HCT116 (cell line): ENCODE results near the gene RANBP17. TPM values are rescaled to one million over a fixed set of nuclear protein-coding genes. Genes with fewer than 3 reads are reported as not detected.

Source experiments
- ATAC-seq: fragments of 200-7000 bp; cut with Tn5 transposase; 2 replicates; pipeline ENCODE4 v1.9.1; 2020; ENCODE audit warnings: mild to moderate bottlenecking, moderate library complexity
- BruUV-seq: library from RNA; stranded (reverse); fragments of 400-500 nt; replicated peaks from 2 replicates; lab custom pipeline; 2021; lab: Mats Ljungman, UMichigan
- CTCF ChIA-PET: fragments of 300-600 bp; sonication (Branson Sonifier 250); formaldehyde crosslinking; loops from one replicate; lab custom pipeline; 2021; ENCODE audit warnings: antibody characterized with exemption; lab: Charles Lee
- POLR2A ChIA-PET: fragments of 300-600, 350-600 bp; sonication (Branson Sonifier 250); formaldehyde crosslinking; loops from one replicate; lab custom pipeline; 2021; ENCODE audit warnings: antibody characterized with exemption; lab: Charles Lee
- RAD21 ChIA-PET, 2 experiments: fragments of 300-600 bp; sonication (Branson Sonifier 250); formaldehyde crosslinking; loops; one replicate each; lab custom pipeline; 2023; ENCODE audit warnings: low total read pairs in 2 of 2; ENCODE audit not compliant: uncharacterized antibody in 2 of 2, unreplicated experiment in 2 of 2, low non-redundant PET in 1 of 2; lab: Charles Lee
- DNase-seq: peaks from one replicate; pipeline ENCODE4 v3.0.0-alpha.2; 2010; ENCODE audit warnings: low read depth, low spot score
- H2AFZ ChIP-seq: fragments of 200-600 bp; shearing (Covaris generic), sonication (generic); 2 replicates; pipeline ENCODE4 v1.6.1; 2017; ENCODE audit warnings: low read depth, mixed run types, mixed read lengths, antibody characterized with exemption, low read length; ENCODE audit not compliant: poor library complexity, severe bottlenecking
- H3K27ac ChIP-seq: 2 replicates; pipeline ENCODE4 v1.5.1; 2012; ENCODE audit warnings: low read depth, low read length
- H3K27me3 ChIP-seq: fragments of 200-600 bp; sonication (generic); 2 replicates; pipeline ENCODE4 v1.6.1; 2016; ENCODE audit warnings: mixed run types, low read length, mixed read lengths; ENCODE audit not compliant: insufficient read depth
- H3K36me3 ChIP-seq, 2 experiments: fragments of 200-500 bp in 1 of 2; fragments of 200-600 bp in 1 of 2; sonication (Bioruptor generic) in 1 of 2; sonication (generic) in 1 of 2; 2 replicates each; pipeline versions ENCODE4 v1.5.1 to v1.6.1; 2014 to 2016; ENCODE audit warnings: low read length in 2 of 2, inconsistent platforms in 1 of 2, mixed read lengths in 1 of 2, mixed run types in 1 of 2; ENCODE audit not compliant: insufficient read depth in 2 of 2, control insufficient read depth in 1 of 2
- H3K4me1 ChIP-seq, 2 experiments: fragments of 200-600 bp in 1 of 2; sonication (generic) in 1 of 2; 2 replicates each; pipeline versions ENCODE4 v1.5.1 to v1.6.1; 2012 to 2017; ENCODE audit warnings: low read length in 2 of 2, inconsistent platforms in 1 of 2, mild to moderate bottlenecking in 1 of 2, mixed read lengths in 1 of 2, mixed run types in 1 of 2, moderate library complexity in 1 of 2; ENCODE audit not compliant: insufficient read depth in 2 of 2, control insufficient read depth in 1 of 2
- H3K4me2 ChIP-seq: fragments of 200-600 bp; sonication (generic); 2 replicates; pipeline ENCODE4 v1.6.1; 2017; ENCODE audit warnings: mixed run types, low read length, mixed read lengths
- H3K4me3 ChIP-seq, 2 experiments: fragments of 200-600 bp in 1 of 2; sonication (generic) in 1 of 2; replicated peaks in 1 of 2; 2 replicates each; pipeline ENCODE4 v1.5.1; 2011 to 2016; ENCODE audit warnings: low read length in 2 of 2, control low read depth in 1 of 2, low read depth in 1 of 2, mild to moderate bottlenecking in 1 of 2, mixed read lengths in 1 of 2, mixed run types in 1 of 2
- H3K79me2 ChIP-seq: fragments of 200-600 bp; sonication (generic); 2 replicates; pipeline ENCODE4 v1.6.1; 2017; ENCODE audit warnings: mild to moderate bottlenecking, mixed run types, low read length, moderate library complexity, mixed read lengths; ENCODE audit not compliant: insufficient read depth
- H3K9ac ChIP-seq: fragments of 200-600 bp; sonication (generic); 2 replicates; pipeline ENCODE4 v1.6.1; 2016; ENCODE audit warnings: low read length, mixed read lengths
- H3K9me2 ChIP-seq: fragments of 200-600 bp; sonication (generic), shearing (Covaris generic); 2 replicates; pipeline ENCODE4 v1.6.1; 2017; ENCODE audit warnings: mixed run types, mild to moderate bottlenecking, moderate library complexity; ENCODE audit not compliant: insufficient read depth
- H3K9me3 ChIP-seq, 2 experiments: fragments of 200-500 bp in 1 of 2; fragments of 200-600 bp in 1 of 2; sonication (Bioruptor generic) in 1 of 2; sonication (generic) in 1 of 2; 2 replicates each; pipeline ENCODE4 v1.6.1; 2014 to 2017; ENCODE audit warnings: low read length in 2 of 2, mixed read lengths in 2 of 2, inconsistent platforms in 1 of 2, low read depth in 1 of 2, mild to moderate bottlenecking in 1 of 2, mixed run types in 1 of 2, moderate library complexity in 1 of 2; ENCODE audit not compliant: control insufficient read depth in 1 of 2, insufficient read depth in 1 of 2
- H4K20me1 ChIP-seq: fragments of 200-600 bp; sonication (generic), shearing (Covaris generic); 2 replicates; pipeline ENCODE4 v1.6.1; 2017; ENCODE audit warnings: mixed run types, mild to moderate bottlenecking, moderate library complexity; ENCODE audit not compliant: insufficient read depth
- CEBPB ChIP-seq: IDR thresholded peaks from 2 replicates; pipeline ENCODE4 v1.6.1; 2012; ENCODE audit warnings: low read depth
- EGR1 ChIP-seq: IDR thresholded peaks from 2 replicates; pipeline ENCODE4 v1.6.1; 2012; ENCODE audit warnings: low read depth
- ELF1 ChIP-seq: IDR thresholded peaks from 2 replicates; pipeline ENCODE4 v1.6.1; 2012; ENCODE audit warnings: low read depth, borderline replicate concordance
- EZH2 ChIP-seq: fragments of 200-600 bp; sonication (generic); IDR thresholded peaks from 2 replicates; pipeline ENCODE4 v1.6.1; 2017; ENCODE audit warnings: antibody characterized with exemption, mixed run types
- EZH2phosphoT487 ChIP-seq: fragments of 200-600 bp; IDR thresholded peaks from 2 replicates; pipeline ENCODE4 v1.6.1; 2018; ENCODE audit warnings: antibody characterized with exemption, borderline replicate concordance
- JUND ChIP-seq: IDR thresholded peaks from 2 replicates; pipeline ENCODE4 v1.6.1; 2012
- POLR2A ChIP-seq: IDR thresholded peaks from 2 replicates; pipeline ENCODE4 v1.7.0; 2011; ENCODE audit warnings: borderline replicate concordance; ENCODE audit not compliant: insufficient read depth, insufficient read length; ENCODE audit errors: extremely low read depth
- RAD21 ChIP-seq: IDR thresholded peaks from 2 replicates; pipeline ENCODE4 v1.6.1; 2012; ENCODE audit warnings: low read depth, mild to moderate bottlenecking
- SP1 ChIP-seq: IDR thresholded peaks from 2 replicates; pipeline ENCODE4 v1.6.1; 2012; ENCODE audit warnings: low read depth
- SRF ChIP-seq: IDR thresholded peaks from 2 replicates; pipeline ENCODE4 v1.6.1; 2012; ENCODE audit warnings: low read depth
- TCF7L2 ChIP-seq: IDR thresholded peaks from 2 replicates; pipeline ENCODE4 v1.7.0; 2011; ENCODE audit warnings: borderline replicate concordance, inconsistent platforms; ENCODE audit not compliant: insufficient read depth, insufficient read length; ENCODE audit errors: extremely low read depth
- YY1 ChIP-seq: IDR thresholded peaks from 2 replicates; pipeline ENCODE4 v1.6.1; 2011; ENCODE audit warnings: low read length, low read depth, moderate library complexity, mild to moderate bottlenecking; ENCODE audit not compliant: insufficient replicate concordance; ENCODE audit errors: extremely low read depth
- ZFX ChIP-seq: fragments of 450-650 bp; IDR thresholded peaks from 2 replicates; pipeline ENCODE4 v1.6.1; 2017
- intact Hi-C: fragments of 100-400 bp; cut with micrococcal nuclease; formaldehyde crosslinking; loops from 2 replicates; pipeline ENCODE4 v1.10.0; 2022
- total RNA-seq: library from RNA; stranded (reverse); gene quantifications from one replicate; pipeline ENCODE4 v1.2.1, GENCODE V29; 2021; ENCODE audit not compliant: unreplicated experiment
- TF ChIP-seq, protein P1 (sequence below), 3 experiments: fragments of 200-600 bp in 1 of 3; sonication (generic) in 1 of 3; IDR thresholded peaks in 2 of 3; conservative IDR thresholded peaks in 1 of 3; 2 replicates each; pipeline ENCODE4 v1.5.1; 2012 to 2017; ENCODE audit warnings: low read depth in 2 of 3, low read length in 2 of 3, antibody characterized with exemption in 1 of 3, borderline replicate concordance in 1 of 3, control low read depth in 1 of 3, mild to moderate bottlenecking in 1 of 3, mixed read lengths in 1 of 3, mixed run types in 1 of 3, moderate library complexity in 1 of 3; ENCODE audit not compliant: insufficient read depth in 1 of 3

The RANBP17 gene
- total RNA-seq, 1 experiment from 2014 or later = 18.2 TPM

GRCh38 chr5:170885809-170886208 is 24.0 kb downstream of the RANBP17 start:
- ATAC-seq (no peak), DNase-seq (no peak)
- ChIA-PET CTCF (no interaction called here), RAD21 (no interaction called here), POLR2A (no interaction called here)
- no peaks in the 10 kb centered on the region for H4K20me1 ChIP-seq
- peaks cover 0 to 3% of the 10 kb centered on the region in 2 experiments; a peak in 2 of 4 replicates for H3K36me3 ChIP-seq
- BruUV-seq = no TSS peak
- no peaks in the 10 kb centered on the region for H3K9me3 ChIP-seq
- H3K4me3 ChIP-seq = no peak overlapping the region
- H3K4me1 ChIP-seq = no peaks in the 10 kb centered on the region
- H3K9ac ChIP-seq = no peak overlapping the region
- H3K79me2 ChIP-seq = peaks cover 8% of the 10 kb centered on the region; the same call in 1 of the 2 replicates
- H3K9me2 ChIP-seq = no peaks in the 10 kb centered on the region
- intact Hi-C loops = no loop called here
- H3K4me2 ChIP-seq = no peak overlapping the region
- no peaks in the 10 kb centered on the region for H3K27me3 ChIP-seq
- H2AFZ ChIP-seq = no peak overlapping the region
- TF ChIP-seq ZFX (no peak), SRF (no peak), JUND (no peak), SP1 (no peak), POLR2A (no peak), YY1 (no peak), EZH2phosphoT487 (no peak), CEBPB (no peak)
- no peak overlapping the region for H3K27ac ChIP-seq

- Histone ChIP-seq H3K9ac (no peak overlapping the region), H3K27ac (no peak overlapping the region), H3K36me3 (peaks cover 0 to 3% of the 10 kb centered on the region in 2 experiments; a peak in 2 of 4 replicates), H3K27me3 (no peaks in the 10 kb centered on the region), H3K79me2 (peaks cover 7% of the 10 kb centered on the region; the same call in 1 of the 2 replicates), H2AFZ (no peak overlapping the region), H3K9me3 (no peaks in the 10 kb centered on the region), H4K20me1 (no peaks in the 10 kb centered on the region), H3K4me2 (no peak overlapping the region), H3K9me2 (no peaks in the 10 kb centered on the region), H3K4me3 (no peak overlapping the region), H3K4me1 (no peaks in the 10 kb centered on the region)
- TF ChIP-seq YY1 (no peak), EZH2 (no peak), JUND (no peak), ELF1 (no peak), CEBPB (no peak), EGR1 (no peak), SP1 (no peak), TCF7L2 (no peak), EZH2phosphoT487 (no peak), RAD21 (no peak), POLR2A (no peak)
- TF ChIP-seq, protein P1, sequence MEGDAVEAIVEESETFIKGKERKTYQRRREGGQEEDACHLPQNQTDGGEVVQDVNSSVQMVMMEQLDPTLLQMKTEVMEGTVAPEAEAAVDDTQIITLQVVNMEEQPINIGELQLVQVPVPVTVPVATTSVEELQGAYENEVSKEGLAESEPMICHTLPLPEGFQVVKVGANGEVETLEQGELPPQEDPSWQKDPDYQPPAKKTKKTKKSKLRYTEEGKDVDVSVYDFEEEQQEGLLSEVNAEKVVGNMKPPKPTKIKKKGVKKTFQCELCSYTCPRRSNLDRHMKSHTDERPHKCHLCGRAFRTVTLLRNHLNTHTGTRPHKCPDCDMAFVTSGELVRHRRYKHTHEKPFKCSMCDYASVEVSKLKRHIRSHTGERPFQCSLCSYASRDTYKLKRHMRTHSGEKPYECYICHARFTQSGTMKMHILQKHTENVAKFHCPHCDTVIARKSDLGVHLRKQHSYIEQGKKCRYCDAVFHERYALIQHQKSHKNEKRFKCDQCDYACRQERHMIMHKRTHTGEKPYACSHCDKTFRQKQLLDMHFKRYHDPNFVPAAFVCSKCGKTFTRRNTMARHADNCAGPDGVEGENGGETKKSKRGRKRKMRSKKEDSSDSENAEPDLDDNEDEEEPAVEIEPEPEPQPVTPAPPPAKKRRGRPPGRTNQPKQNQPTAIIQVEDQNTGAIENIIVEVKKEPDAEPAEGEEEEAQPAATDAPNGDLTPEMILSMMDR (IDR thresholded peaks at IDR 0.05 in 2 of 3, conservative IDR thresholded peaks at IDR 0.05 in 1 of 3; ENCODE audit: borderline replicate concordance in 1 of 3, insufficient read depth in 1 of 3, low read depth in 2 of 3, low read length in 2 of 3) = no peak
- no TSS peak for BruUV-seq
- ATAC-seq (no peak), DNase-seq (no peak)
- ChIA-PET RAD21 (no interaction called here), POLR2A (no interaction called here), CTCF (no interaction called here)
- intact Hi-C loops = no loop called here
Observed at GRCh38 chr5:170886210-170886894, 24.5 kb downstream of the RANBP17 start.
